Left lung (tissue), 10 donors: Measurements from ENCODE around the gene RYR2. TPM values are rescaled to one million over a fixed set of nuclear protein-coding genes. Genes with fewer than 3 reads are reported as not detected.

Source experiments
- ATAC-seq: fragments of 200-7000 bp; cut with Tn5 transposase; one replicate; pipeline ENCODE4 v1.9.1; 2020; ENCODE audit warnings: moderate library complexity
- DNase-seq, 4 donors: peaks; one replicate each; pipeline ENCODE4 v3.0.0-alpha.2; 2013 to 2020
- H3K27ac ChIP-seq, 2 donors: fragments of 200-600 bp; sonication (generic) in 1 of 2; one replicate each; pipeline versions ENCODE4 v1.5.0 to v1.8.0; 2020 to 2021
- H3K27me3 ChIP-seq, 2 donors: fragments of 200-600 bp; sonication (generic) in 1 of 2; one replicate each; pipeline versions ENCODE4 v1.5.0 to v1.8.0; 2020 to 2021
- H3K36me3 ChIP-seq, 2 donors: fragments of 200-600 bp; sonication (generic) in 1 of 2; one replicate each; pipeline versions ENCODE4 v1.5.0 to v1.8.0; 2020 to 2021
- H3K4me1 ChIP-seq, 2 donors: fragments of 200-600 bp; one replicate each; pipeline ENCODE4 v1.8.0; 2021
- H3K4me3 ChIP-seq, 2 donors: fragments of 200-600 bp; sonication (generic) in 1 of 2; one replicate each; pipeline versions ENCODE4 v1.5.0 to v1.8.0; 2020 to 2021; ENCODE audit warnings: mild to moderate bottlenecking in 1 of 2
- H3K9me3 ChIP-seq, 2 donors: fragments of 200-600 bp; sonication (generic) in 1 of 2; one replicate each; pipeline versions ENCODE4 v1.5.0 to v1.8.0; 2020 to 2021
- intact Hi-C, 2 donors: fragments of 100-400 bp; cut with DNase I; formaldehyde crosslinking; loops; one replicate each; pipeline versions ENCODE4 v1.11.2 to v1.14.2; 2022
- polyA plus RNA-seq, 6 donors: library from polyadenylated mRNA; unstranded; fragments of 120-200 nt; gene quantifications; one replicate each; pipeline ENCODE4 v1.2.1, GENCODE V29; 2013; ENCODE audit not compliant: insufficient read length in 6 of 6
- total RNA-seq, 2 donors: library from RNA; stranded (reverse); fragmentation: NEBNext Ultra II Directional; extraction: Animal tissue kit (Norgen Biotek cat#: 25700); gene quantifications; one replicate each; pipeline ENCODE4 v1.2.1, GENCODE V29; 2021
- TF ChIP-seq, protein P1 (sequence below), 2 donors: fragments of 200-600 bp; sonication (generic) in 1 of 2; IDR thresholded peaks; one replicate each; pipeline versions ENCODE4 v1.5.0 to v1.8.0; 2021; ENCODE audit warnings: antibody characterized with exemption in 2 of 2
- donor health status: DM: no; HTN: yes; CAD: no.
- donor health status: DM: no; HTN: no; CAD: no.

Gene RYR2
- total and polyA plus RNA-seq, 8 donors = 4.7 to 10.3 (median 7.6) TPM

DNA sequence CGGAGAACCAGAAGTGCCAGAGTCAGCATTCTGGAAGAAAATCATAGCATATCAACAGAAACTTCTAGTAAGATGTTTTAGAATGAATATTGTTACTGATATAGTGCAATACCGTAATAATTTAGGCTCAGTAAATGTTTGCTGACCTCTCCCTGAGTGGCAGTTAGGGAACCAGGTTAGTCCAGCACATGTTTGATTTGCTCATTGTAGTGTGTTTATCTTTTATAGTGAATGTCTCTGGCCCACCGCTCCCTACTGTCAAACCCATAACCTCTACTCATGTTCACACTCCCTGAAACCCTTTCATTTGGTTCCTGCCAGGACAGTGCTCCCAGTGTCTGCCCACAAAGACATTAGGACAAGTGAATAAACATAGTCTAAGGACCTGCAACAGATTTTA, 746.1 kb downstream of the RYR2 start:
- intact Hi-C loops = no loop called here
- H3K4me1 ChIP-seq = no peaks in the 10 kb centered on the region
- no peaks in the 10 kb centered on the region for H3K27me3 ChIP-seq
- H3K27ac ChIP-seq = no peak overlapping the region
- no peak for ATAC-seq
- H3K36me3 ChIP-seq = no peaks in the 10 kb centered on the region
- H3K4me3 ChIP-seq = no peak overlapping the region
- TF ChIP-seq, protein P1, sequence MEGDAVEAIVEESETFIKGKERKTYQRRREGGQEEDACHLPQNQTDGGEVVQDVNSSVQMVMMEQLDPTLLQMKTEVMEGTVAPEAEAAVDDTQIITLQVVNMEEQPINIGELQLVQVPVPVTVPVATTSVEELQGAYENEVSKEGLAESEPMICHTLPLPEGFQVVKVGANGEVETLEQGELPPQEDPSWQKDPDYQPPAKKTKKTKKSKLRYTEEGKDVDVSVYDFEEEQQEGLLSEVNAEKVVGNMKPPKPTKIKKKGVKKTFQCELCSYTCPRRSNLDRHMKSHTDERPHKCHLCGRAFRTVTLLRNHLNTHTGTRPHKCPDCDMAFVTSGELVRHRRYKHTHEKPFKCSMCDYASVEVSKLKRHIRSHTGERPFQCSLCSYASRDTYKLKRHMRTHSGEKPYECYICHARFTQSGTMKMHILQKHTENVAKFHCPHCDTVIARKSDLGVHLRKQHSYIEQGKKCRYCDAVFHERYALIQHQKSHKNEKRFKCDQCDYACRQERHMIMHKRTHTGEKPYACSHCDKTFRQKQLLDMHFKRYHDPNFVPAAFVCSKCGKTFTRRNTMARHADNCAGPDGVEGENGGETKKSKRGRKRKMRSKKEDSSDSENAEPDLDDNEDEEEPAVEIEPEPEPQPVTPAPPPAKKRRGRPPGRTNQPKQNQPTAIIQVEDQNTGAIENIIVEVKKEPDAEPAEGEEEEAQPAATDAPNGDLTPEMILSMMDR (IDR thresholded peaks at IDR 0.05) = no peak
- no peak for DNase-seq
- H3K9me3 ChIP-seq = no peaks in the 10 kb centered on the region

DNA sequence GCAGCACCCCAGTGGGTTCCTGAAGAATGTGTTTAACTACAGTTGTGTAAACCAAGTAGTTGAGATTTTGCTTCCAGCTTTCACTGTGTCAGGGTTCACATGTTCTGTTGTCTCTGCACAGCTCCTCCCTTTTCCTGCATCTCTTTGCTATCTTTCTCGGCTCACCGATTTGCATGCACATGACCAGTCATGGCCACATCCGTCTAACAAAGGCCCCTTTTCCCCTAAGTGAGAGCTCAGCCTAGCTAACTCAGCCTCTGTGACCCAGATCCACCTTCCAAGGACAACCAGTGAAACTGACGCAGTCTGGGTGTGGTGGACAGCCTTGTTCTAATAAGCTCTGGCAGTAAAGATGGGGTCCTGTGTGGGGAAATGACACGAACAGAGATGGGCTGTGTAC, 747.6 kb downstream of the RYR2 start:
- H3K4me1 ChIP-seq = no peaks in the 10 kb centered on the region
- H3K27ac ChIP-seq = no peak overlapping the region
- no peaks in the 10 kb centered on the region for H3K36me3 ChIP-seq
- H3K9me3 ChIP-seq = no peaks in the 10 kb centered on the region
- intact Hi-C loops = no loop called here
- TF ChIP-seq, protein P1 (IDR thresholded peaks at IDR 0.05) = no peak
- H3K4me3 ChIP-seq = no peak overlapping the region
- H3K27me3 ChIP-seq = no peaks in the 10 kb centered on the region
- ATAC-seq (no peak), DNase-seq (no peak)

DNA sequence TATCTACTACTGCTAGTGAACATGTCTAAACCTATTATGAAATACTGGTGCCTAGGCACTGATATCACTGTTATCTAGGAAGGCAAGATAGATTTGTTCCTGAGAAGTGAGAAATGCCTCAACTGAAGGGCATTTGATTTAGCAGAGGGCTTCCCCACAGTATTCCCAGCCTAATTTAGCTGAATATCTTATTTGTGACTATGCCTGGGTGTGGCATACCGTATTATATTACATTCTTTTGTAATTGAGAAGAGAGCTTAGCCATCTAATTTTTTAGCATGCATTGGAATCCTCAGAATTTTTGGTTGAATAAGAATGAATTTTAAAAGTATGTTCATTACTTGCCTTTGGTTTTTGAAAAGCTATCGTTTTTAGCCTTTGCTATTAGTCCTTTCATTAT, 749.6 kb downstream of the RYR2 start:
- ATAC-seq = no peak
- Histone ChIP-seq H3K27ac (no peak overlapping the region), H3K4me3 (no peak overlapping the region), H3K27me3 (no peaks in the 10 kb centered on the region), H3K4me1 (no peaks in the 10 kb centered on the region), H3K36me3 (no peaks in the 10 kb centered on the region), H3K9me3 (no peaks in the 10 kb centered on the region)
- DNase-seq = no peak
- TF ChIP-seq, protein P1 (IDR thresholded peaks at IDR 0.05) = no peak
- intact Hi-C loops = no loop called here

DNA sequence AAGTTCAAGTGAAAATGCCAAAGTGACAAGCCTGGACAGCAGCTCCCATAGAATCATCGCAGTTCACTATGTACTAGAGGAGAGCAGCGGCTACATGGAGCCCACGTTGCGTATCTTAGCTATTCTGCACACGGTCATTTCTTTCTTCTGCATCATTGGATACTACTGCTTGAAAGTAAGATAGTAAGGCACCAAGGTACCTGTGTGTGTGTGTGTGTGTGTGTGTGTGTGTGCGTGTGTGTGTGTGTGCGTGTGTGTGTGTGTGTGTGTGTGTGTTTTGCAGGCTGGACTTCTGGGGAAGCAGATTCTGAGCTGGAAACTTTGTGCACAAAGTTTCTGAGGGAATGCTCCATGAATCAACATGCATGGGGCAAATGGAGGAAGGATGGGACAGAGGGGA, 750.2 kb downstream of the RYR2 start:
- Histone ChIP-seq H3K27me3 (no peaks in the 10 kb centered on the region), H3K9me3 (no peaks in the 10 kb centered on the region), H3K27ac (no peak overlapping the region), H3K36me3 (no peaks in the 10 kb centered on the region), H3K4me1 (no peaks in the 10 kb centered on the region), H3K4me3 (no peak overlapping the region)
- intact Hi-C loops = no loop called here
- ATAC-seq (no peak), DNase-seq (no peak)
- TF ChIP-seq, protein P1 (IDR thresholded peaks at IDR 0.05) = no peak

DNA sequence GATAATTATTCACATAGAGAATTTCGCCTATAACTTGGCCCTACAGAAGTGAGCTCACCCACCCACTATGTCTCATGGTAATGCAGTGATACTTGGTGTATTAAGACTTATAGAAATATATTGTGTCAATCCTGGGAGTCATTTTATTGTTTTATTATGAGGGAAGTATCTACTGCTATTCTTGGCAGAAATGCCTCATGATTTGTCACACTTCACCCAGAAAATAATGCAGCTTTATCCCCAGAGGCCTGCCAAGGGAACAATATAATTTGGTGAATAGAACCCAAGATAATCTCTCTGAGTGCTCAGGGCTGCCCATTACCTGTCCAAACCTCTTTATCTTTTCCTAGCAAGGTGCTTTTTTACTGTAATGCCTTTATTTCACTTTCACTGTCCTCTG, 750.7 kb downstream of the RYR2 start:
- no peak for DNase-seq

More for the DNA sequence above, 750.7 kb downstream of the RYR2 start:
- intact Hi-C loops = no loop called here
- TF ChIP-seq, protein P1 (IDR thresholded peaks at IDR 0.05) = no peak
- no peaks in the 10 kb centered on the region for H3K27me3 ChIP-seq
- no peaks in the 10 kb centered on the region for H3K4me1 ChIP-seq
- no peak for ATAC-seq
- no peaks in the 10 kb centered on the region for H3K36me3 ChIP-seq
- no peaks in the 10 kb centered on the region for H3K9me3 ChIP-seq
- H3K4me3 ChIP-seq = no peak overlapping the region
- H3K27ac ChIP-seq = no peak overlapping the region
